CD4-positive, alpha-beta T cell treated with Interleukin-6 at 100 ng/mL for 8 hours (primary cell): ENCODE results near the gene THRAP3.
A peak's percentile ranks its signal among the peaks of the same experiment; 100 is the strongest.

Source experiments
- DNase-seq: peaks from one replicate; pipeline ENCODE4 v3.0.0-alpha.2; 2020; ENCODE audit warnings: mixed read lengths, low spot score

The THRAP3 gene

GRCh38 chr1:36298640-36299039, 74.4 kb downstream of the THRAP3 start:
- DNase-seq: no peak

GRCh38 chr1:36300526-36300925, 76.3 kb downstream of the THRAP3 start:
- DNase-seq: no peak

- DNase-seq: no peak
Measured at GRCh38 chr1:36301220-36301619, 77.0 kb downstream of the THRAP3 start.

GRCh38 chr1:36303244-36303643, 79.0 kb downstream of the THRAP3 start:
- DNase-seq: no peak

GRCh38 chr1:36303650-36304360, 79.6 kb downstream of the THRAP3 start:
- DNase-seq: no peak

- no peak for DNase-seq
Measured at GRCh38 chr1:36304521-36304920, 80.3 kb downstream of the THRAP3 start.

- no peak for DNase-seq
Measured at GRCh38 chr1:36304970-36305914, 81.0 kb downstream of the THRAP3 start.

GRCh38 chr1:36305915-36306209, 81.6 kb downstream of the THRAP3 start:
- DNase-seq: no peak

- DNase-seq: peak; percentile 31
Measured at GRCh38 chr1:36306210-36306901, 82.1 kb downstream of the THRAP3 start, which contains the start of gene SH3D21. Gene SH3D21, plus strand, starts transcription at chr1:36306368. Its CDS starts 53 bp downstream, at chr1:36306421.

GRCh38 chr1:36306902-36307456, 82.7 kb downstream of the THRAP3 start:
- DNase-seq: peak; percentile 91

- DNase-seq: no peak
Measured at GRCh38 chr1:36307601-36308330, 83.5 kb downstream of the THRAP3 start.

- no peak for DNase-seq
Measured at GRCh38 chr1:36309397-36309796, 85.2 kb downstream of the THRAP3 start.

- no peak for DNase-seq
Measured at GRCh38 chr1:36320291-36320761, 96.1 kb downstream of the THRAP3 start.

- DNase-seq: no peak
Measured at GRCh38 chr1:36320767-36321118, 96.5 kb downstream of the THRAP3 start.

GRCh38 chr1:36321119-36321951, 97.1 kb downstream of the THRAP3 start:
- no peak for DNase-seq

- DNase-seq: no peak
Measured at GRCh38 chr1:36322041-36322785, 98.0 kb downstream of the THRAP3 start.

GRCh38 chr1:36322786-36323635, 98.8 kb downstream of the THRAP3 start:
- no peak for DNase-seq

GRCh38 chr1:36323636-36324352, 99.6 kb downstream of the THRAP3 start, which contains the start of gene EVA1B:
Gene EVA1B, minus strand, starts transcription at chr1:36323645. Its CDS starts 608 bp downstream, at chr1:36323037.
- DNase-seq: peak; percentile 47
